ENCODE data around the gene DET1. TPM values are rescaled to one million over a fixed set of nuclear protein-coding genes. Genes with fewer than 3 reads are reported as not detected.
"Not testable (repeated sequence)": the region's sequence is repeated elsewhere in the genome, so short reads cannot be mapped to it uniquely, and the experiment has no call there.

Gene DET1
- total and polyA plus RNA-seq, 2 of the 13 experiments (the other 11 are each of a cell fraction or from before 2014, with no cell fraction given): 2.2 to 4.2 TPM

- intact Hi-C loops (cut with micrococcal nuclease; ENCODE audit: unreplicated experiment) (loop anchor here (1.0 kb wide), 1 partner anchor 138 kb away; no protein-coding TSS in a partner anchor), in situ Hi-C loops (cut with HindIII; ENCODE audit: extremely low pct_ligation_motif_present, low pct_unique_long_range_greater_than_20kb) (loop anchor here (10.0 kb wide), 1 partner anchor 358 kb away; no protein-coding TSS in a partner anchor)
- H3K4me1 ChIP-seq (ENCODE audit: insufficient read depth, low read length): no peaks in the 10 kb centered on the region
- no peak overlapping the region for H2AFZ ChIP-seq (ENCODE audit: low read length)
- no peaks in the 10 kb centered on the region for H3K9me3 ChIP-seq (ENCODE audit: low read length)
- ATAC-seq (peak; percentile 62), FAIRE-seq (peak; percentile 44), DNase-seq (ENCODE audit: low spot score) (peak; percentile 18)
- H3K4me3 ChIP-seq (replicated peaks in 1 of 3; ENCODE audit: insufficient read depth in 1 of 3, low read depth in 2 of 3, low read length in 3 of 3): no peak overlapping the region
- no peak overlapping the region for H3K27ac ChIP-seq (ENCODE audit: extremely low read length, insufficient read depth, low read length)
- H3K4me2 ChIP-seq (ENCODE audit: low read depth, low read length): no peak overlapping the region
- ChIA-PET CTCF (ENCODE audit: low intra/inter-chr PET ratio, low total read pairs) (interaction anchor here (0.7 to 1.1 kb wide), 3 partner anchors 137 to 224 kb away, joined by 3 to 5 read pairs (median 3); no protein-coding TSS in a partner anchor), POLR2A (no interaction called here)
- BruUV-seq (replicated peaks): no TSS peak
- no peak overlapping the region for H3K9ac ChIP-seq (ENCODE audit: insufficient read depth, low read depth, low read length)
- H4K20me1 ChIP-seq (ENCODE audit: insufficient read depth, low read length): no peaks in the 10 kb centered on the region
- H3K36me3 ChIP-seq (replicated peaks in 1 of 2; ENCODE audit: control insufficient read depth in 1 of 2, insufficient read depth in 2 of 2, low read length in 2 of 2): peaks cover 8 to 34% of the 10 kb centered on the region in 2 experiments
- WGBS (ENCODE audit: low lambda C conversion rate): 89% methylated on average over 8 of the region's 8 CpGs
- no peaks in the 10 kb centered on the region for H3K79me2 ChIP-seq (ENCODE audit: insufficient read depth, low read length)
- H3K27me3 ChIP-seq (ENCODE audit: control insufficient read depth in 1 of 2, insufficient read depth in 2 of 2, low read length in 2 of 2): no peaks in the 10 kb centered on the region
- TF ChIP-seq ZBTB33 (CRISPR knock-in tag; IDR thresholded peaks at IDR 0.05): peak; percentile 74; the same call in 1 of the 2 replicates
- peak; percentile 63 for TF ChIP-seq CTCF (CRISPR knock-in tag; IDR thresholded peaks at IDR 0.05)
- TF ChIP-seq ZNF850 (CRISPR knock-in tag; conservative IDR thresholded peaks at IDR 0.05): no peak
- peak; percentile 61 for TF ChIP-seq STAG1 (CRISPR knock-in tag; IDR thresholded peaks at IDR 0.05)
- TF ChIP-seq RAD21 (CRISPR knock-in tag; IDR thresholded peaks at IDR 0.05): peak; percentile 46; the same call in 1 of the 2 replicates
- peak; percentile 69 for TF ChIP-seq BHLHE40 (IDR thresholded peaks at IDR 0.05; ENCODE audit: low read length)
- TF ChIP-seq SMC3 (IDR thresholded peaks at IDR 0.05; ENCODE audit: low read length): peak; percentile 31; the same call in 1 of the 2 replicates
- no peak for TF ChIP-seq HNRNPUL1 (IDR thresholded peaks at IDR 0.05; ENCODE audit: low read depth, low read length)
Measured at GRCh38 chr15:88476635-88477060, 69.8 kb downstream of the DET1 start.

DNA sequence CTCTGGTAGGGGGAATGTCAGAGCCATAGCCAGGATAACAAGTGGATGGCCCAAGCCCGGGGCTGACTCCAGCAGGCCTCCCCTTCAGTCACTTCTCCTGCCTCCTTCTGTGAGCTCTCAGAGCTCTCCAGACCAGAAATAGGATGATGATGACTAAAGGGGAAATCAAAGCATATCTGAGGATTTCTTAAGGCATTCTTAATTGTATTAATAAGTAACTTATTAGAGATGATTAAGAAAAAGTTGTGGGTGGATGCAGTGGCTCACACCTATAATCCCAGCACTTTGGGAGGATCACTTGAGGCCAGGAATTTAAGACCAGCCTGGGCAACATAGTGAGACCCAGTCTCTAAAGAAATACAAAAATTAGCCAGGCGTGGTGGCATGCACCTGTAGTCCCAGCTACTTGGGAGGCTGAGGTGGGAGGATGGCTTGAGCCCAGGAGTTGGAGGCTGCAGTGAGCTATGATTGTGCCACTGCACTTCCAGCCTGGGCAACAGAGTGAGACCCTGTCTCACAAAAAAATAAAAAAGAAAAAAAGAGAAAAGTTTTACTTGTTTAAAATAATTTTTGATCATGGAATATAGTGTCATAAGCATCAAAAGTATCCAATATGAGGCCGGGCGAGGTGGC, 72.7 kb downstream of the DET1 start:
- H2AFZ ChIP-seq (ENCODE audit: low read length); POLR2A ChIA-PET; H3K27ac ChIP-seq (ENCODE audit: extremely low read length, insufficient read depth, low read length); H3K4me3 ChIP-seq (replicated peaks in 1 of 3; ENCODE audit: insufficient read depth in 1 of 3, low read depth in 2 of 3, low read length in 3 of 3); H4K20me1 ChIP-seq (ENCODE audit: insufficient read depth, low read length); DNase-seq (ENCODE audit: low spot score); BruUV-seq (replicated peaks); ATAC-seq; intact Hi-C loops (cut with micrococcal nuclease; ENCODE audit: unreplicated experiment); FAIRE-seq; H3K4me2 ChIP-seq (ENCODE audit: low read depth, low read length); H3K9ac ChIP-seq (ENCODE audit: insufficient read depth, low read depth, low read length); H3K9me3 ChIP-seq (ENCODE audit: low read length); CTCF ChIA-PET (ENCODE audit: low intra/inter-chr PET ratio, low total read pairs); H3K27me3 ChIP-seq (ENCODE audit: control insufficient read depth in 1 of 2, insufficient read depth in 2 of 2, low read length in 2 of 2); H3K79me2 ChIP-seq (ENCODE audit: insufficient read depth, low read length): not testable (repeated sequence)
- peaks cover 7 to 34% of the 10 kb centered on the region in 2 experiments for H3K36me3 ChIP-seq (replicated peaks in 1 of 2; ENCODE audit: control insufficient read depth in 1 of 2, insufficient read depth in 2 of 2, low read length in 2 of 2)
- H3K4me1 ChIP-seq (ENCODE audit: insufficient read depth, low read length): peaks cover 14% of the 10 kb centered on the region
- WGBS (ENCODE audit: low lambda C conversion rate): 96% methylated on average over 4 of the region's 4 CpGs
- in situ Hi-C loops (cut with HindIII; ENCODE audit: extremely low pct_ligation_motif_present, low pct_unique_long_range_greater_than_20kb): loop anchor here (10.0 kb wide), 1 partner anchor 361 kb away; no protein-coding TSS in a partner anchor
